Endothelial cell of umbilical vein (primary cell): ENCODE results near the gene GALNT13.

Experiments used
- EZH2 ChIP-seq: IDR thresholded peaks from 2 replicates; pipeline ENCODE4 v1.6.1; 2012; ENCODE audit warnings: borderline replicate concordance, low read depth, mild to moderate bottlenecking, moderate library complexity, low read length, inconsistent platforms; ENCODE audit not compliant: severe bottlenecking
- FOS ChIP-seq: IDR thresholded peaks from 2 replicates; pipeline ENCODE4 v1.6.1; 2011; ENCODE audit warnings: mild to moderate bottlenecking, low read length, moderate library complexity, borderline replicate concordance; ENCODE audit not compliant: insufficient read depth
- GATA2 ChIP-seq: IDR thresholded peaks from 2 replicates; pipeline ENCODE4 v1.7.0; 2011; ENCODE audit warnings: low read depth, mild to moderate bottlenecking, moderate library complexity, mixed read lengths, low read length; ENCODE audit not compliant: insufficient read length, insufficient read depth
- JUN ChIP-seq: IDR thresholded peaks from 2 replicates; pipeline ENCODE4 v1.6.1; 2011; ENCODE audit warnings: borderline replicate concordance, low read depth; ENCODE audit not compliant: insufficient read length, insufficient read depth
- MYC ChIP-seq: IDR thresholded peaks from one replicate; pipeline ENCODE4 v1.6.1; 2011; ENCODE audit warnings: mild to moderate bottlenecking, low read depth, low read length
- POLR2A ChIP-seq: IDR thresholded peaks from 2 replicates; pipeline ENCODE4 v1.6.1; 2012; ENCODE audit warnings: low read depth, mild to moderate bottlenecking, control low read depth, low read length
- POLR2AphosphoS5 ChIP-seq: IDR thresholded peaks from 2 replicates; pipeline ENCODE4 v1.6.1; 2012; ENCODE audit warnings: low read depth, mild to moderate bottlenecking, control low read depth, low read length, moderate library complexity; ENCODE audit not compliant: insufficient read depth
- TF ChIP-seq, protein P1 (sequence below), 2 donors: IDR thresholded peaks; 1 replicate in 1 of 2; 2 replicates in 1 of 2; pipeline ENCODE4 v1.5.1; 2011; ENCODE audit warnings: low read length in 2 of 2, mild to moderate bottlenecking in 2 of 2, moderate library complexity in 2 of 2, control low read depth in 1 of 2, inconsistent platforms in 1 of 2, low read depth in 1 of 2; ENCODE audit not compliant: insufficient read depth in 1 of 2; ENCODE audit errors: extremely low read depth in 1 of 2
- TF ChIP-seq, protein P2 (sequence below): IDR thresholded peaks from 2 replicates; pipeline ENCODE4 v1.6.1; 2011; ENCODE audit not compliant: insufficient read depth, insufficient read length

DNA sequence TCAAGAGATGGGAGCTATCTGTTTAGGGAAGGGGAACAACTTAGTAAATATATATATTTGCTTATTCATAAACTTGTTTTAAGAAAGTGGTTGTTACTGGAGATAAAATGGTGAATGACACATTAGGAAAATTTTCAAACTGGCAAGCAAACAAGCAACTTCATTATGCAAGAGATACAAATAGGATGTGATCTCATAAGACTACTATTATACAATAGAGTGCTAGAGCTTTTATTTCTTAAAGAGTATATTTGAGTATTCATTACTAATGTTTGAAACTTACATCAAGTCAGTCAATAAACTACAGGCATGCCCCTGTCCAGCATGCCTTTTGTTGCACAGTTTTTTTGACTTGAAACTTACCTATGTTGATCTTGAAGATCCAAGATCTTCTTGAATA is 471.6 kb downstream of the GALNT13 start:
- TF ChIP-seq POLR2A (no peak), EZH2 (no peak), POLR2AphosphoS5 (no peak), GATA2 (no peak), JUN (no peak), MYC (no peak), FOS (no peak)
- TF ChIP-seq, protein P1, sequence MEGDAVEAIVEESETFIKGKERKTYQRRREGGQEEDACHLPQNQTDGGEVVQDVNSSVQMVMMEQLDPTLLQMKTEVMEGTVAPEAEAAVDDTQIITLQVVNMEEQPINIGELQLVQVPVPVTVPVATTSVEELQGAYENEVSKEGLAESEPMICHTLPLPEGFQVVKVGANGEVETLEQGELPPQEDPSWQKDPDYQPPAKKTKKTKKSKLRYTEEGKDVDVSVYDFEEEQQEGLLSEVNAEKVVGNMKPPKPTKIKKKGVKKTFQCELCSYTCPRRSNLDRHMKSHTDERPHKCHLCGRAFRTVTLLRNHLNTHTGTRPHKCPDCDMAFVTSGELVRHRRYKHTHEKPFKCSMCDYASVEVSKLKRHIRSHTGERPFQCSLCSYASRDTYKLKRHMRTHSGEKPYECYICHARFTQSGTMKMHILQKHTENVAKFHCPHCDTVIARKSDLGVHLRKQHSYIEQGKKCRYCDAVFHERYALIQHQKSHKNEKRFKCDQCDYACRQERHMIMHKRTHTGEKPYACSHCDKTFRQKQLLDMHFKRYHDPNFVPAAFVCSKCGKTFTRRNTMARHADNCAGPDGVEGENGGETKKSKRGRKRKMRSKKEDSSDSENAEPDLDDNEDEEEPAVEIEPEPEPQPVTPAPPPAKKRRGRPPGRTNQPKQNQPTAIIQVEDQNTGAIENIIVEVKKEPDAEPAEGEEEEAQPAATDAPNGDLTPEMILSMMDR (IDR thresholded peaks at IDR 0.05; ENCODE audit: extremely low read depth in 1 of 2, insufficient read depth in 1 of 2, low read depth in 1 of 2, low read length in 2 of 2), result no peak
- TF ChIP-seq, protein P2, sequence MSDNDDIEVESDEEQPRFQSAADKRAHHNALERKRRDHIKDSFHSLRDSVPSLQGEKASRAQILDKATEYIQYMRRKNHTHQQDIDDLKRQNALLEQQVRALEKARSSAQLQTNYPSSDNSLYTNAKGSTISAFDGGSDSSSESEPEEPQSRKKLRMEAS, result no peak
